ENCODE results near the gene AKR1D1. TPM values are rescaled to one million over a fixed set of nuclear protein-coding genes. Genes with fewer than 3 reads are reported as not detected.

Gene AKR1D1
- total and polyA plus RNA-seq, 2 of the 13 experiments (the other 11 are each of a cell fraction or from before 2014, with no cell fraction given) = 6.9 to 37.0 TPM

- TF ChIP-seq ZNF777 (CRISPR knock-in tag; IDR thresholded peaks at IDR 0.05) = no peak
- TF ChIP-seq TMF1 (CRISPR knock-in tag; IDR thresholded peaks at IDR 0.05; ENCODE audit: low read depth) = no peak
- no peak for TF ChIP-seq KLF13 (CRISPR knock-in tag; IDR thresholded peaks at IDR 0.05)
- TF ChIP-seq CCDC6 (CRISPR knock-in tag; IDR thresholded peaks at IDR 0.05) = no peak
- TF ChIP-seq ZIK1 (CRISPR knock-in tag; IDR thresholded peaks at IDR 0.05; ENCODE audit: borderline replicate concordance, low read depth) = no peak
- TF ChIP-seq ZNF253 (CRISPR knock-in tag; IDR thresholded peaks at IDR 0.05; ENCODE audit: borderline replicate concordance) = no peak
- peak; percentile 99 for TF ChIP-seq ZNF770 (CRISPR knock-in tag; IDR thresholded peaks at IDR 0.05)
- TF ChIP-seq, protein P1, sequence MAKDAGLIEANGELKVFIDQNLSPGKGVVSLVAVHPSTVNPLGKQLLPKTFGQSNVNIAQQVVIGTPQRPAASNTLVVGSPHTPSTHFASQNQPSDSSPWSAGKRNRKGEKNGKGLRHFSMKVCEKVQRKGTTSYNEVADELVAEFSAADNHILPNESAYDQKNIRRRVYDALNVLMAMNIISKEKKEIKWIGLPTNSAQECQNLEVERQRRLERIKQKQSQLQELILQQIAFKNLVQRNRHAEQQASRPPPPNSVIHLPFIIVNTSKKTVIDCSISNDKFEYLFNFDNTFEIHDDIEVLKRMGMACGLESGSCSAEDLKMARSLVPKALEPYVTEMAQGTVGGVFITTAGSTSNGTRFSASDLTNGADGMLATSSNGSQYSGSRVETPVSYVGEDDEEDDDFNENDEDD (CRISPR knock-in tag; IDR thresholded peaks at IDR 0.05; ENCODE audit: borderline replicate concordance) = no peak
- TF ChIP-seq ARNTL (CRISPR knock-in tag; IDR thresholded peaks at IDR 0.05) = 0 out of 2 replicates have a peak, but pooled peaks have one; percentile 21
- TF ChIP-seq MLLT10 (CRISPR knock-in tag; IDR thresholded peaks at IDR 0.05) = no peak
- peak; percentile 41; the same call in 1 of the 2 replicates for TF ChIP-seq CBFB (CRISPR knock-in tag; IDR thresholded peaks at IDR 0.05)
- no peak for TF ChIP-seq MLXIP (CRISPR knock-in tag; IDR thresholded peaks at IDR 0.05; ENCODE audit: borderline replicate concordance)
- no peak for TF ChIP-seq TP53 (CRISPR knock-in tag; conservative IDR thresholded peaks at IDR 0.05)
- TF ChIP-seq, protein P2, sequence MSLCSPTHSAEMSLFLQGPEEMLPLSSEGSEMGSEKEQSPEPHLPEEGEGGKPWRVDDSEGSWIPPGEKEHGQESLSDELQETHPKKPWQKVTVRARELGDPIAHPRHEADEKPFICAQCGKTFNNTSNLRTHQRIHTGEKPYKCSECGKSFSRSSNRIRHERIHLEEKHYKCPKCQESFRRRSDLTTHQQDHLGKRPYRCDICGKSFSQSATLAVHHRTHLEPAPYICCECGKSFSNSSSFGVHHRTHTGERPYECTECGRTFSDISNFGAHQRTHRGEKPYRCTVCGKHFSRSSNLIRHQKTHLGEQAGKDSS (CRISPR knock-in tag; IDR thresholded peaks at IDR 0.05; ENCODE audit: borderline replicate concordance, low read depth) = no peak
- peak; percentile 50; the same call in 1 of the 2 replicates for TF ChIP-seq DPF2 (CRISPR knock-in tag; IDR thresholded peaks at IDR 0.05; ENCODE audit: borderline replicate concordance, low read depth)
- TF ChIP-seq AKAP8 (CRISPR knock-in tag; IDR thresholded peaks at IDR 0.05) = no peak
- no peak for TF ChIP-seq CEBPG (CRISPR knock-in tag; IDR thresholded peaks at IDR 0.05)
- TF ChIP-seq PCBP2 (optimal IDR thresholded peaks at IDR 0.05; ENCODE audit: low read depth, low read length, poor library complexity, severe bottlenecking) = no peak
- no peak for TF ChIP-seq ZC3H13 (CRISPR knock-in tag; IDR thresholded peaks at IDR 0.05)
- no peak for TF ChIP-seq TSC22D2 (CRISPR knock-in tag; IDR thresholded peaks at IDR 0.05; ENCODE audit: borderline replicate concordance)
- no peak for TF ChIP-seq ZNF235 (CRISPR knock-in tag; IDR thresholded peaks at IDR 0.05; ENCODE audit: borderline replicate concordance)
- no peak for TF ChIP-seq ATAD3A (CRISPR knock-in tag; IDR thresholded peaks at IDR 0.05)
- no peak for TF ChIP-seq ZNF567 (CRISPR knock-in tag; IDR thresholded peaks at IDR 0.05; ENCODE audit: borderline replicate concordance)
Measured at GRCh38 chr7:138151731-138152577, 75.7 kb downstream of the AKR1D1 start (continued).

Data from HepG2 (cell line).